HG03558 (cell line): Measurements from ENCODE around the gene MRPL30.
"Not testable (repeated sequence)": the region's sequence is repeated elsewhere in the genome, so short reads cannot be mapped to it uniquely, and the experiment has no call there.

Source experiments
- ATAC-seq: cut with Tn5 transposase; IDR thresholded peaks from one replicate; pipeline ENCODE4 v1.9.1; 2021; ENCODE audit warnings: moderate number of reproducible peaks; ENCODE audit not compliant: unreplicated experiment; ENCODE audit errors: extremely low read depth

Gene MRPL30

DNA sequence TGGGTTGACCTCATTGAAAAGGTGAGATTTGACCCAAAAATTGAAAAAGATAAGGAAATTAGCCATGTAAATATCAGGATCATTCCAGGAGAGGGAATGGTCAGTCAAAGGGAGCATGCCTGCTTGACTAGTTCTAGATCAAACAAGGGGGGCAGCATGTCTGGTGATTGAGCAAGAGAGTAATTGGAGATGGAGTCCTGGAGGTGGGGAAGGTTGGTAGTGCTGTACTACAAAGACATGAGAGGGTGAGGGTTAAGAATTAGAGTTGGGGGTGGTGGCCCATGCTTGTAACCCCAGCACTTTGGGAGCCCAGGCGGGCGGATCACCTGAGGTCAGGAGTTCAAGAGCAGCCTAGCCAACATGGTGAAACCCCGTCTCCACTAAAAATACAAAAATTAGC is 2.0 kb downstream of the MRPL30 start:
- no peak for ATAC-seq

- no peak for ATAC-seq
These were observed 3.8 kb downstream of the MRPL30 start for GRCh38 chr2:99184811-99185210.

DNA sequence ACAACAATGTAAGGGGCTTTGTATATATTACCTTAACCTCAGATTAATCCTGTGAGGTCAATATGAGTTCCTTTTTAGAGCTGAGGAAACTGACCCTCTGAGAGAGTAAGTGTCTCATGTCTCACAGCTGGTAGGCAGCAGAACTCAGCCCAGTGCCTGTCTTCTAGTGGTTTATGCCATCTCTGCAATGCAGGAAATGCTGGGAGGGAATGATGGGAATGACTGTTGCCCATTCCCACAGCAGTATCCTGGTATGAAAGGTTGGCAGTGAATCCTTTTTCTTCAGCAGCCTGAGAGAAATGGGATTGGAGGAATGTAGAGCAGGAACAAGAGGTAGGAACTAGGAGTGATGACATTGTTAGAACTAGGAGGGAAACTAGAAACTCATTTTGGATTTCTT is 6.0 kb downstream of the MRPL30 start:
- no peak for ATAC-seq

DNA sequence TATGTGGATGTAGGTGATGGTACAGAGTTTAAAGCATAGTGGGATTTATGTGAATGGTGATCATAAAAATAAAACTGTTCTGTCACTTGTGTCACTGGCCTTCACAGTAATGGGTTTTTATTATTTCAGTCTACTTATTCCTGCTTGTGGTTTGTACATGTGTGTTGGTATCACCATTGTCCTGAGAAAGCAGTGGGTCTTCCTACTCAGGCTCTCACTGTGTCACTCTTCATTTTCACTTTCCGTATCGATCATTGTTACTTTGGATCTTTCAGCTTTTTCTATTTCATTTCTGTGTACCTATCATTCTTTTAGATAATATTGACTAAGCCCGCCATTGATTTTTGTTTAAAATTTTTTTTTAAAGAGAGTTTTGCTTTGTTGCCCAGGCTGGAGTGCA is 7.4 kb downstream of the MRPL30 start:
- no peak for ATAC-seq

DNA sequence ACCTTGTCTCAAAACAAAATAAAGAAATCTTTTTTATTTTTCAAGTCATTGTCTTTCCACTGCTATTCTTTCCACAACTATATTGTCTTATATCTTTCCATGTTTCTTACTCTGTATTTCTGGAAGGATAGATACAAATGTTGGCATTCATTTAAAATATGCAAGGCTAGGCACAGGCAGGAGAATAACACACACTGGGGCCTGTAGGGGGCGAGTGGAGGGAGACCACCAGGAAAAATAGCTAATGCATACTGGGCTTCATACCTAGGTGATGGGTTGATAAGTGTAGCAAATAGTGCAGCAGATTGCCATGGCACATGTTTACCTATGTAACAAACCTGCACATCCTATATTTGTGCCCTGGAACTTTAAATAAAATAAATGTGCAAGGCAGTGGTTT is 9.6 kb downstream of the MRPL30 start:
- no peak for ATAC-seq

GRCh38 chr2:99192364-99192763 is 11.4 kb downstream of the MRPL30 start:
- ATAC-seq = not testable (repeated sequence)

GRCh38 chr2:99198103-99198841 is 17.3 kb downstream of the MRPL30 start:
- ATAC-seq = no peak

DNA sequence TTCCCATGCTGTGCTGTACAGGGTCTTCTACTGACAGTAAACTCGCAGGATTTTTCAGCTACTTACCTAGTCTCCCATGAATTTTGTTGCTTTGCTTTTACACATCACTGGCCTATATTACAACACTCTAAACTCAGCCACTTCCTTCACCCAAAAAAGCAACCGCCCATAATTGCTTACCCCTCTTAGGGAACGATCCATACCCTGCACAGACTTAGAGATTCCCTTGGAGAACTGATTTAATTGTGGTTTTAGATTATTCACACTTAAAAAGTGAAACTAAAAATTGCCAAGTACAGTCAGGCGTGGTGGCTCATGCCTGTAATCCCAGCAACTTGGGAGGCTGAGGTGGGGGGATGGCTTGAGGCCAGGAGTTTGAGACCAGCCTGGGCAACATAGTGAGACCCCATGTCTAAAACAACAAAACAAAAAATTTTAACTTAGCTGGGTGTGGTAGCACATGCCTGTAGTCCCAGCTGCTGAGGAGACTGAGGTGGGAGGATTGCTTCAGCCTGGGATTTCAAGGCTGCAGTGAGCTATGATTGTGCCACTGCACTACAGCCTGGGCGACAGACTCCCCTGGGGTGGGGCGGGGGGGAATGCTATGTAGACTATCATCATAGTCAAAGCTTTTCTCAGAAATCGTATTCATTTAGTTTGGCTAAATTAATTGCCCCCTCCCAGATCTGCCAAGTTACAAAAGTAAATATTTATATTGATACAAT is 19.3 kb downstream of the MRPL30 start:
- no peak for ATAC-seq

DNA sequence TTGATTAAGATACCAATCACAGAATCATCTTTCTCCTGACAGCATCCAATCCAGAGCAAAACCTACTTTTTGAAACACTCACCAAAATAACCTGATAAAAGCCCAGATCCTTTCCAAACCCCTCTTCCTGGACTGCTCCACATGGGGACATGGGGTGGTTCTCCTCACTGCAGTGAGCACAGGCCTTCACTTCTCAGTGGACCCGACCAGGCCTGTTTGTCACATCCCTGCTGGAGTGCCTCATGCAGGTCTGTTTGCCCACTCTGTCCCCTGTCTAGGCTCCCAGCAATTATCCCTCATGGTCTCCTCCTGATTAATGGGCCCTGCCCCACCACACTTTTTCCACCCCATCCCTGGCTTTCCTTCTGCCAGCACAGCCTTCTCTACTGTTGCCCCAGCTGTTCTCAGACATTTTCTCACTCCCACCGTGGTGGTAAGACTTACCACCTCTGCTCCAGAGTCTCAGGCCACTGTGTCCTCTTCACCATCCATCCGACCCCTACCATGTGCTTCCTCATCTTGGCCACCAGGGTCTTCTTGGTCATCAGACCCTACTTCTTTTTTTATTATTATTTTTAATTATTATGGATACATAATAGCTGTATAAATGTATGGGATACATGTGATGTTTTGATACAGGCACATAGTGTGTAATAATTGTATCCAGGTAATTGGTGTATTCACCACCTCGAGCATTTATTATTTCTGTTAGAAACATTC is 21.1 kb downstream of the MRPL30 start:
- ATAC-seq = no peak

- no peak for ATAC-seq
These were observed 24.5 kb downstream of the MRPL30 start for GRCh38 chr2:99205491-99205890.

- ATAC-seq = no peak
These were observed 35.1 kb downstream of the MRPL30 start for GRCh38 chr2:99216096-99216495.

DNA sequence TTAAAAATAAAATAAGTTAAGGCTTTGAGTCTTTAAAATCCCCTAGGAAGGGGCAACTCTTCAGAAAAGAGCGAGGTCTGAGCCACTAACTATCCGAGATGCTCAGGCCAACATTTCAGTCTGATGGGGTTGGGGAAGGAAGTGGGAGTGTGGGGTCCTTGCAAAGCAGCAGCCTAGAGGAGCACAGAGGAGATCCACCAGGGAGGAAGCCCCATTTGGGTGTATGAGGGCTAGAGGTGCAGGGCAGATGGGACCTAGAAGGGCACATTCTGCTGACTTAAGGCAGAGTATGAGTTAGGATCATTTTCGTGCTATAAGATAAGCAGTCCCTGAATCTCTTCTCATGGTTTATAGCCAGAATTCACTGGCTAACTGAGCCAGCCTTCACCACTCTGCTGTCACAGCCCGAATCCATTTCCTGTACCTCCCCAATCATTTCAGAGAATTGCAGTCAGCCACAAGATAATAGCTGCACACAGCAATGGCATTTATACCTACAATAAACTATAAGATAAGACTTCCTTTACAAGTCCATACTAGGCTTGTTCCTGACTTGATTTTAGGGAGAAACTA is 37.0 kb downstream of the MRPL30 start:
- no peak for ATAC-seq

- not testable (repeated sequence) for ATAC-seq
These were observed 52.2 kb downstream of the MRPL30 start for GRCh38 chr2:99233177-99233576.

DNA sequence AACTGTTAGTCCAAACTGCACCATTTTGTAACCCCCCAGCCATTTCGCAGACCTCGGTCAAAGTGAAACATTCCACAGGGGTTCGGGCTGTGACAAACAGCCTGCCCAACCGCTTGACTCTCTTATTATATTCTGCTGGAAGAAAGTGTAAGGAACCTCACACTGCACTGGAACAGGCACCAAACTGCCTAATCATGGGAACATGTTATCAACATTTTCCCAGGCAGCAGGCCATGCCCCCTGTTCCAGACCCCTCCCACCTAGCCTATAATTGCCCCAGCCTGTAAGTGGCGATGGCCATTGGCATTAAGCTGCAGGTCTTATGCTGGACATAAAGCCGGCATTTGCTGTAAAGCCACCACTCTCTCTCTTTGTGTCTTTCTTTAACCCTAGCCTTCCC is 57.6 kb downstream of the MRPL30 start:
- no peak for ATAC-seq

DNA sequence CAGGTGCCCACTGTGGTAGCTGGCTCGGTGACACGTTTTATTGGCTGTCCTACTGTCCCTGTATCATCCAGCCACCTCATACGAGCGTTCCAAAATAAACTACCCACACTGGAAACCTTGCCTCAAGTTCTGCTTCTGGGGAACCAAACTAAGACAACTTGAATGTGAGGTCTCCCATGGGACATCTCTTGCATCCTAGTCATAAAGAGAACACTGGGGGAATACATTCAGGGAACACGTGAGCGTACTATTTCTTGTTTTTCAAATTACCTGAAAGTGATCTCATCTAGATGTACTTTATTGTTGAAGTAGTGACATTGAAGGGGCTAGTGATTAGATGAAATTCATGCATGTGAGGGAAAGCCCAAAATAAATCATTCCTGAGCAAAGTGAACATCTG is 59.4 kb downstream of the MRPL30 start:
- ATAC-seq = no peak

DNA sequence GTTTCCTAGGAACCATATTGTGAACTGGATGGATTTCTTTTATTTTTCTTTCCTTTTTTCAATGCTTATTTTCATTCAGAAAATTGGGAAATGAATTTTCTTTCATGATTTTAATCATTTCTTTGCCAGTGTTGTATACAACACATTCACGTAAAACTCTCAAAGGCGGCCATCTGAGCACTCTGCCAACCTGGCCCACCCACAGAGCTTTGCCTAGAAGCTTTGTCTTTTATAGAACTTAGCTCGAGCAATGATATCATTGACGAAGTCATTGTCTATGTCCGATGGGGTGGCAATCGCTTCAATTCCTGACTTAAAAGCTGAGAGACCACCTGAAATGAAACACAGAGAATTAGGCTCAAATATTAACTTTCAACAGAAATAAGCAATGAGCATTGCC is 61.2 kb downstream of the MRPL30 start:
- ATAC-seq = no peak
